WTC11 (cell line): ENCODE results near the gene JMJD4.

Source experiments
- CREM ChIP-seq: sonication (generic); formaldehyde crosslinking; IDR thresholded peaks from 2 replicates; pipeline ENCODE4 v1.8.1; 2022; ENCODE audit warnings: mild to moderate bottlenecking, missing genetic modification reagents, moderate library complexity
- ZNF317 ChIP-seq: sonication (generic); formaldehyde crosslinking; IDR thresholded peaks from 2 replicates; pipeline ENCODE4 v1.8.1; 2023; ENCODE audit warnings: low read depth, mild to moderate bottlenecking, moderate library complexity, missing genetic modification reagents, borderline replicate concordance
- ZNF416 ChIP-seq: fragments of 250-450 bp; sonication (Bioruptor Pico); IDR thresholded peaks from 2 replicates; pipeline ENCODE4 v1.9.0; 2021; ENCODE audit warnings: mild to moderate bottlenecking, inconsistent platforms
- TF ChIP-seq, protein P1 (sequence below): fragments of 200-600 bp; IDR thresholded peaks from 2 replicates; pipeline ENCODE4 v1.8.0; 2022; ENCODE audit warnings: antibody characterized with exemption

DNA sequence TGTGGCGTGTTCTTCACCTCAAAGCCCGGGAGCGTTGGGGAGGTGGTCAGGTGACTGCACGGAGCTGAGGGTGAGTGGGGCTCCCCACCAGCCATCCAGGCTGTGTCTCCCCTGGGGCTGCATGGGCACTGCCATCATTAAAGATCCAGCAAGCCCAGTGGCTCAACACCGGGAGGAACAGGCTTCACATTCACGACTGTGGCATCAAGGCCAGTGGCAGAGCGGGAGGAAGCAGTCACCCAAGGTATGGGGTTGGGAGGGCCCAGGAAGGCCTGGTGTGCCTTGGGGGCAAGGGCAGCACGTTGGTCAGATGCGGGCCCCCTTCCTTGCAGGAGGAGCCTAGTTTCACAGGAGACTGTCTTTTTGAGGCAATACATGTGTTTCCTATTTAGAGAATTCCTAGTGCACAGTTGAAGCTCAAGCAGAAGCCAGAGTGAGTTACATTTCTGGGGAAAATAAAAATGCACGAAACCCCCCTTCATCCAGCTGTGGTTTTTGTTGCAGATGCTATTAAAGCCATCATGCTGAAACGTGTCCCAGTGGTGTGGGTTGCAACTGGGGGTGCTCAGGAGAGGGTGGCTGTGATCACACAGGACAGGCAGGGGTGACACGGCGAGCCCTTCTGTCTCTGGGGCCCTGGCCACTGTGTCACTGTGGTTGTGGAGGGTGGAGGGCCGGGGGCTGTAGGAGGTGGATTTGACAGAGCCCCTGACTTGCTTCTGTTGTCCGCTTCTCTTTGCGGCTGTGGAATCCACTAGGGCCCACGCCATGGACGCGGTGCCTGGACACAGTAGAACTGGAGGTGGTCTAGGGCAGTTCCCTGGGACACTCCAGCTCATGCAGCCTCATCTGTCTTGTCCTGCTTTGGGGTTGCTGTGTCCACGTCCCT lies 34.2 kb upstream of the JMJD4 start:
- TF ChIP-seq, protein P1, sequence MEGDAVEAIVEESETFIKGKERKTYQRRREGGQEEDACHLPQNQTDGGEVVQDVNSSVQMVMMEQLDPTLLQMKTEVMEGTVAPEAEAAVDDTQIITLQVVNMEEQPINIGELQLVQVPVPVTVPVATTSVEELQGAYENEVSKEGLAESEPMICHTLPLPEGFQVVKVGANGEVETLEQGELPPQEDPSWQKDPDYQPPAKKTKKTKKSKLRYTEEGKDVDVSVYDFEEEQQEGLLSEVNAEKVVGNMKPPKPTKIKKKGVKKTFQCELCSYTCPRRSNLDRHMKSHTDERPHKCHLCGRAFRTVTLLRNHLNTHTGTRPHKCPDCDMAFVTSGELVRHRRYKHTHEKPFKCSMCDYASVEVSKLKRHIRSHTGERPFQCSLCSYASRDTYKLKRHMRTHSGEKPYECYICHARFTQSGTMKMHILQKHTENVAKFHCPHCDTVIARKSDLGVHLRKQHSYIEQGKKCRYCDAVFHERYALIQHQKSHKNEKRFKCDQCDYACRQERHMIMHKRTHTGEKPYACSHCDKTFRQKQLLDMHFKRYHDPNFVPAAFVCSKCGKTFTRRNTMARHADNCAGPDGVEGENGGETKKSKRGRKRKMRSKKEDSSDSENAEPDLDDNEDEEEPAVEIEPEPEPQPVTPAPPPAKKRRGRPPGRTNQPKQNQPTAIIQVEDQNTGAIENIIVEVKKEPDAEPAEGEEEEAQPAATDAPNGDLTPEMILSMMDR, result no peak
- no peak for TF ChIP-seq ZNF317 (CRISPR knock-in tag)
- TF ChIP-seq CREM (CRISPR knock-in tag), result no peak
- TF ChIP-seq ZNF416 (CRISPR knock-in tag), result no peak
